ENCODE measurements around the gene THSD4. TPM values are rescaled to one million over a fixed set of nuclear protein-coding genes. Genes with fewer than 3 reads are reported as not detected.

Gene THSD4
- total and polyA plus RNA-seq, 8 donors: 15.7 to 43.3 (median 19.1) TPM

DNA sequence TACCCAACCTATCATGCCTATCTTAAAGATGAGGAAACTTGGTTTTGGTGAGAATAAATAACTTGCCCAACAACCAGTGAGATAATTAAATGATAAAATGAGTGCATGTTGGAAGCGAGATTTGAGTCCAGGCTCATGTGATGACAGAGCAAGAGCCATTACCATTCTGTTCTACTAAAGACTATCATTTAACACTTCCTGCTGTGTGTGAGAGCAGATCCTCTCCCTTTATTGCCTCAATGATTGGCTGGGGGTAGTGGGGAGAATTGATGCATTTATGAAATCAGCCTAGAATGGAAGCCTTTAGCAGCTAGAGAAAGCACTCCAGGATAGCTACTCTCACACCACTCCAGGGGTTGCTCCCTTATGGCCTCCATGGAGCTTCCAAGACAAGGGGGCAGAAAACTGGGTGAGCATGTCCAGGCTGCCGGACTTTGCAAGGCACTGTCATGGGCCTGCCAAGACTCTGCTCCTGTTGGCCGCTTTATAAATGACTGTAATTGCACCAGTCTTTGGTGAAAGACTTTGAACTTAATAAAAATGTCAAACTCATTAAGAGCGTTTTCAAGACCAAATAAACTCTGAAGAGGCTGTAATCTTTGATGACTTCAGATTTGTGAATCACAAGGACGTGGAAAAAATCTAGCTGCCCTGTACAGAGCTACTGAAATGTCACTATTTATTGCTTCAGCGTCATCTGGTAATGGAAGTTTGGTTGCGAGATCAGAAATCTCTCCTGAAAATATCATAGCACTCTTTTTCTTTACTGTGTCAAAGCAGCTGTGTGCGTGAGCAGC lies 486.0 kb downstream of the THSD4 start:
- H3K9me3 ChIP-seq: peaks cover 0 to 8% of the 10 kb centered on the region in 2 donors
- DNase-seq (no peak), ATAC-seq (no peak)
- no peaks in the 10 kb centered on the region for H3K27me3 ChIP-seq
- peak overlapping the region in 1 of 2 donors; percentile 42 for H3K27ac ChIP-seq
- TF ChIP-seq, protein P1, sequence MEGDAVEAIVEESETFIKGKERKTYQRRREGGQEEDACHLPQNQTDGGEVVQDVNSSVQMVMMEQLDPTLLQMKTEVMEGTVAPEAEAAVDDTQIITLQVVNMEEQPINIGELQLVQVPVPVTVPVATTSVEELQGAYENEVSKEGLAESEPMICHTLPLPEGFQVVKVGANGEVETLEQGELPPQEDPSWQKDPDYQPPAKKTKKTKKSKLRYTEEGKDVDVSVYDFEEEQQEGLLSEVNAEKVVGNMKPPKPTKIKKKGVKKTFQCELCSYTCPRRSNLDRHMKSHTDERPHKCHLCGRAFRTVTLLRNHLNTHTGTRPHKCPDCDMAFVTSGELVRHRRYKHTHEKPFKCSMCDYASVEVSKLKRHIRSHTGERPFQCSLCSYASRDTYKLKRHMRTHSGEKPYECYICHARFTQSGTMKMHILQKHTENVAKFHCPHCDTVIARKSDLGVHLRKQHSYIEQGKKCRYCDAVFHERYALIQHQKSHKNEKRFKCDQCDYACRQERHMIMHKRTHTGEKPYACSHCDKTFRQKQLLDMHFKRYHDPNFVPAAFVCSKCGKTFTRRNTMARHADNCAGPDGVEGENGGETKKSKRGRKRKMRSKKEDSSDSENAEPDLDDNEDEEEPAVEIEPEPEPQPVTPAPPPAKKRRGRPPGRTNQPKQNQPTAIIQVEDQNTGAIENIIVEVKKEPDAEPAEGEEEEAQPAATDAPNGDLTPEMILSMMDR (IDR thresholded peaks at IDR 0.05): no peak
- no peak overlapping the region for H3K4me3 ChIP-seq
- no peaks in the 10 kb centered on the region for H3K4me1 ChIP-seq
- intact Hi-C loops (cut with DNase I): no loop called here
- H3K36me3 ChIP-seq: no peaks in the 10 kb centered on the region

DNA sequence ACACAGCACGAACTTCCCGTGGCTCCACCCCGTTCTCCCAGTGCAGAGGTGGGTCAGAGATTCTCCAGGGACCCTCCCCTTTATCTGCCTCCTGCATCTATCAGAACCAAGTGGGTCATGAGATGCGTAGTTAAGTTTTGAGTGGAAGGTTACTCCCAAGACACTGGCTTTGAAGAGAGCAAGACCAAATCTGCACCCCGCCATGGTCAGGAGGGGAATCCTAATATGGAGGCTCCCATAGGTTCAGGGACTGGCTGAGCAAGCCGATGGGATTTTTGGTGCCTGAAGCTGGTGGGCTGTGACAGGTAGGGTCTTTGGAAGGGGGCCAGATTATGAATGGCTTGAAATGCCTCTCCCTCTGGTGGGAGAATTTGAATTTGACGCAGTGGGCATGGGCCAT lies 488.1 kb downstream of the THSD4 start:
- H3K27me3 ChIP-seq: no peaks in the 10 kb centered on the region
- TF ChIP-seq, protein P1 (IDR thresholded peaks at IDR 0.05): no peak
- H3K4me1 ChIP-seq: no peaks in the 10 kb centered on the region
- ATAC-seq (no peak), DNase-seq (no peak)
- H3K9me3 ChIP-seq: peaks cover 0 to 8% of the 10 kb centered on the region in 2 donors
- no peak overlapping the region for H3K4me3 ChIP-seq
- no peaks in the 10 kb centered on the region for H3K36me3 ChIP-seq
- no peak overlapping the region for H3K27ac ChIP-seq
- intact Hi-C loops (cut with DNase I): no loop called here

DNA sequence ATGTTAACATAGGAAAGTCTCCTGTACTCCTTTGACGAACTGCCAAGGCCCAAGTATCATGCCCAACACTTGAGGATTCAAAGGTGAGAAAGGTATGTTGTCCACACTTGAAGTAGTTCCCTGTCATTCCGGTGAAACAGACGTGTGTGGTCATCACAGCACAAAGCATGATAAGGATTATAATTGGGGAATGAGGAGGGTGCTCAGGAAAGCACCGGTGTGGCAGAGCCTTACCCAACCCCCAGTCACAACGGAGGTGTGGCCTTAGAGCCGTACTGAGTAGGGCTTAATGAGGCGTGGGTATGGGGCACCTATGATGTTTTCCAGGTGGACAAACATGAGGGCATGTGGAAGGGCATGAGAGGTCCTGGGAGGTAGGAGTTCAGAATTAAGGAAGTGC lies 492.1 kb downstream of the THSD4 start:
- no peaks in the 10 kb centered on the region for H3K27me3 ChIP-seq
- intact Hi-C loops (cut with DNase I): no loop called here
- TF ChIP-seq, protein P1 (IDR thresholded peaks at IDR 0.05): no peak
- no peaks in the 10 kb centered on the region for H3K4me1 ChIP-seq
- H3K27ac ChIP-seq: no peak overlapping the region
- peaks cover 0 to 8% of the 10 kb centered on the region in 2 donors for H3K9me3 ChIP-seq
- DNase-seq (peak in 1 of 4 donors; percentile 43), ATAC-seq (peak; percentile 81)
- H3K36me3 ChIP-seq: no peaks in the 10 kb centered on the region
- no peak overlapping the region for H3K4me3 ChIP-seq

DNA sequence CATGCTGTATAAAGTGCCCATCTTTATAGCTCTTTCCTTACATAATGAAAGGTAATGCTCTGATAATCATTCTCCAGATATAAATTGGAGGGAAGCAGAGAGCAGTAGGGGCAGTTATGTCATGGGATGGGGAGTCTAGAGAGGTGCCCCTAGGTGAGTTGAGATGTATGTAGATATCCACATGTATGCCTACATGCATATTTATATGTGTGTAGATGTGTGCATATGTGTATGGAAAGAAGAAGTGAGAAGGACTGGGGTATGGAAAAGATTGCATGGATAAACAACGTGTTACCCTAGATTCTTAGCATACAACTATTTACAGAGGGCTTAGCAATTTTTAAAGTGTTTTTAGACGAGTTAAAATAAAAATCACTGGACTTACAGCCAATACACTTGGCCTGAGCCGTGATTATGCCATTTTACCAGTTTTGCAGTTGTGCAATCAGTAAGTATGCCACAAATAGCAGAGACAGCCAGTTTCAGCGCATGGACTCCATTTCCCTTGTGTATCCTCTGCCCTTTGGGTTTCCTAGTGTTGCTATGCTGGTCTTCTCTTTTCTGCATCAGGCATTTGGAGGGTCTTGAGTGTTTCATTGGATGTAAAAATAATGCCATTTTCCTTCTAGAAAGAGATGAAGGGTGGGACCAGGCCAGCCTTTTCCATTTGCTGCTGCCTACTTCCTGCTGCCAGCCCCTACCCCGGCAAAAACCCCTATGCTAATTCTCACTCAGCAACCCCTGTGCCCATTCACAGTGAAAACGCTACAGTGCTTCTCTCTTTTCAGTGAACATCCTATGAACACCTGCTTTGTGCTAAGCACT lies 495.7 kb downstream of the THSD4 start:
- Histone ChIP-seq H3K27ac (no peak overlapping the region), H3K4me1 (no peaks in the 10 kb centered on the region), H3K36me3 (no peaks in the 10 kb centered on the region), H3K4me3 (no peak overlapping the region), H3K27me3 (no peaks in the 10 kb centered on the region), H3K9me3 (no peaks in the 10 kb centered on the region)
- TF ChIP-seq, protein P1 (IDR thresholded peaks at IDR 0.05): no peak
- no peak for DNase-seq
- intact Hi-C loops (cut with DNase I): no loop called here
- peak; percentile 47 for ATAC-seq
